NCI-H2196 (cell line): ENCODE results near the gene ECE1.

Experiments
- DNase-seq: peaks from one replicate; lab custom pipeline; 2025; ENCODE audit not compliant: unreplicated experiment; lab: John Stamatoyannopoulos, UW

Gene ECE1

GRCh38 chr1:21308847-21309652 is 18.8 kb upstream of the ECE1 start:
- DNase-seq = peak; percentile 34

GRCh38 chr1:21308330-21308729 is 18.1 kb upstream of the ECE1 start:
- DNase-seq = no peak

- no peak for DNase-seq
Measured at GRCh38 chr1:21307663-21308305, 17.5 kb upstream of the ECE1 start.

GRCh38 chr1:21307210-21307609 is 16.9 kb upstream of the ECE1 start:
- DNase-seq = no peak

GRCh38 chr1:21305900-21306189 is 15.6 kb upstream of the ECE1 start:
- DNase-seq = no peak

GRCh38 chr1:21305155-21305899 is 15.1 kb upstream of the ECE1 start:
- DNase-seq = no peak

- DNase-seq = no peak
Measured at GRCh38 chr1:21304488-21304887, 14.2 kb upstream of the ECE1 start.

GRCh38 chr1:21302747-21303715 is 12.8 kb upstream of the ECE1 start:
- DNase-seq = no peak

- DNase-seq = no peak
Measured at GRCh38 chr1:21301794-21302440, 11.7 kb upstream of the ECE1 start.

GRCh38 chr1:21300774-21301173 is 10.5 kb upstream of the ECE1 start:
- no peak for DNase-seq

GRCh38 chr1:21299780-21300395 is 9.6 kb upstream of the ECE1 start:
- DNase-seq = no peak

GRCh38 chr1:21298981-21299391 is 8.7 kb upstream of the ECE1 start:
- DNase-seq = peak; percentile 31

- no peak for DNase-seq
Measured at GRCh38 chr1:21297975-21298374, 7.7 kb upstream of the ECE1 start.

GRCh38 chr1:21296509-21297354 is 6.5 kb upstream of the ECE1 start:
- DNase-seq = no peak

GRCh38 chr1:21295545-21295944 is 5.3 kb upstream of the ECE1 start:
- DNase-seq = no peak

GRCh38 chr1:21295002-21295401 is 4.7 kb upstream of the ECE1 start:
- DNase-seq = no peak

- DNase-seq = no peak
Measured at GRCh38 chr1:21294266-21294989, 4.2 kb upstream of the ECE1 start.

- no peak for DNase-seq
Measured at GRCh38 chr1:21293537-21294265, 3.4 kb upstream of the ECE1 start.
